ENCODE data around the gene PPFIA2. TPM values are rescaled to one million over a fixed set of nuclear protein-coding genes. Genes with fewer than 3 reads are reported as not detected.

The PPFIA2 gene
- total RNA-seq, 4 donors from 2014 or later, result 0.69 to 9.1 (median 1.2) TPM

DNA sequence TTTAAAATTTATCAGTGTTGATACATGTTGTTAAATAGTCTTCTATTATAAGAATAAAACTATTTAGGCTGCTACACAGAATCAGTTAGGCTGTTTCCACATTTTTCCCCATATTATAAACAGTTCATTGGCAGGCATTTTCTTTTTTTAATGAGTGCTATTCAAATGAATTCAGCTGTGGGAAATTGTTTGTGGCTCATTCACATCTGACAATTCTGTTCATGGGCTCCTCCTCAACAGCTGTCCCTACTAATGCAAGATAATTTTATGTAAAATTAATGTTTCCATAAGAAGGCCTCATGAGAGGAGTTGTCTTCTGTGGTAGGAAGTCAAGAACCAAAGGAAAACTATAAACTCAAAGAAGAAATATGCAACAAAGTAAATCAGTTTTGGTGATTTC lies 218.0 kb downstream of the PPFIA2 start:
- TF ChIP-seq, protein P1, sequence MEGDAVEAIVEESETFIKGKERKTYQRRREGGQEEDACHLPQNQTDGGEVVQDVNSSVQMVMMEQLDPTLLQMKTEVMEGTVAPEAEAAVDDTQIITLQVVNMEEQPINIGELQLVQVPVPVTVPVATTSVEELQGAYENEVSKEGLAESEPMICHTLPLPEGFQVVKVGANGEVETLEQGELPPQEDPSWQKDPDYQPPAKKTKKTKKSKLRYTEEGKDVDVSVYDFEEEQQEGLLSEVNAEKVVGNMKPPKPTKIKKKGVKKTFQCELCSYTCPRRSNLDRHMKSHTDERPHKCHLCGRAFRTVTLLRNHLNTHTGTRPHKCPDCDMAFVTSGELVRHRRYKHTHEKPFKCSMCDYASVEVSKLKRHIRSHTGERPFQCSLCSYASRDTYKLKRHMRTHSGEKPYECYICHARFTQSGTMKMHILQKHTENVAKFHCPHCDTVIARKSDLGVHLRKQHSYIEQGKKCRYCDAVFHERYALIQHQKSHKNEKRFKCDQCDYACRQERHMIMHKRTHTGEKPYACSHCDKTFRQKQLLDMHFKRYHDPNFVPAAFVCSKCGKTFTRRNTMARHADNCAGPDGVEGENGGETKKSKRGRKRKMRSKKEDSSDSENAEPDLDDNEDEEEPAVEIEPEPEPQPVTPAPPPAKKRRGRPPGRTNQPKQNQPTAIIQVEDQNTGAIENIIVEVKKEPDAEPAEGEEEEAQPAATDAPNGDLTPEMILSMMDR (IDR thresholded peaks at IDR 0.05), result no peak
- ATAC-seq (ENCODE audit: low FRiP score) (no peak), DNase-seq (ENCODE audit: low spot score) (no peak)

DNA sequence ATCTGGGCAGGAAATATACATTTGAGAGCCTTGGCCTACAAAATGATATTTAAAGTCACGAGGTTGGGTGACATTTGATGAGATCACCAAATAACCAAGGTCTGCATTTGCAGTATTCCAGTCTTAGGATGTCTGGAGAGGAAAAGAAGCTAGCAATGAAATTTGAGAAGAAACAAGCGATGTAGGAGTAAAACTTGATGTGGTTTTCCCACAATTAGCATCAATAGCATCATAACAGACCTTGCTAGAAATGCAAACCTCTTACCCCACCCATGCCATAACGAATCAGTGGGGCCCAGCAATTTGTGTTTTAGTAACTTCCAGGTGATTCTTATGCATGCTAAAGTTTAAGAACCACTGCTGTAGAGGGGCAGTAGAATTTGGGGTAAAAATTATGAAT lies 219.9 kb downstream of the PPFIA2 start:
- TF ChIP-seq, protein P1 (IDR thresholded peaks at IDR 0.05), result no peak
- no peak for DNase-seq (ENCODE audit: low spot score)
- ATAC-seq (ENCODE audit: low FRiP score), result no peak

DNA sequence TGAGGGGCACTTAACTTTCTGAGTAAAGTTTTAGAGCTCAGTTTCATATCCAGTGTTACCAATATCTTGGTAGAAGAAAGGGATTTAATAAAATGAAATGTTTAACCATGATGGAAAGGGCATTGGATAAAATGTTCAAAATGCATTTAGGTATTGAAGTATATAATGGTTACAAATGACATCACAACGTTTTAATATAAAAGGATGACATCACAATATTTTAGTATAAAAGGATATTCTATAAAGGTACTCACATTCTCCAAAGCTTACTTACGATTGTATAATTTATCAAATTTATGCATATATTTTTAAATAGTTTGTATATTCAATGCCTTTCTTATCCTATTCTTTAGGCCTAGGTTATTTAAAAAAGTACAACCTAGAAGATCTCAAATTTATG lies 226.1 kb downstream of the PPFIA2 start:
- TF ChIP-seq, protein P1 (IDR thresholded peaks at IDR 0.05), result no peak
- DNase-seq (ENCODE audit: low spot score) (no peak), ATAC-seq (ENCODE audit: low FRiP score) (no peak)

DNA sequence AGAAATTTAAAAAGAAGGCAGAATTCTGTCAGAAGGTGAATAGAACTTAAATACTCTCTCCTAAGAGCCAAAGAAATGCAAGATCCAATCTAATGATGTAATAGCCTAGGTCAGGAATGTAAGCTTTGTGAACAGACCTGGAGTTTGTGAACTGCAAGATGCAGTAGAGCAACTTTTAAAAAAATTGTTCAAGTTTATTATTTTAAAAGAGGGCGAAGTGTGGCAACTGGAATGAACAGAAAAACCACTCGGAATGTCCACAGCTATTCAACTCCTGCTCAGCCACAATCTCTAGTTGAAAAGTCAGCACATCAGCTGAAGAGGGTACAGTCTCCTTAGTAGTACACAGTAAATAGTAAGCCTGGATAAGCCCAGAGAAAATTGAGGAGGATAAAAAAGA lies 228.8 kb downstream of the PPFIA2 start:
- TF ChIP-seq, protein P1 (IDR thresholded peaks at IDR 0.05), result no peak
- no peak for DNase-seq (ENCODE audit: low spot score)
- ATAC-seq (ENCODE audit: low FRiP score), result no peak

DNA sequence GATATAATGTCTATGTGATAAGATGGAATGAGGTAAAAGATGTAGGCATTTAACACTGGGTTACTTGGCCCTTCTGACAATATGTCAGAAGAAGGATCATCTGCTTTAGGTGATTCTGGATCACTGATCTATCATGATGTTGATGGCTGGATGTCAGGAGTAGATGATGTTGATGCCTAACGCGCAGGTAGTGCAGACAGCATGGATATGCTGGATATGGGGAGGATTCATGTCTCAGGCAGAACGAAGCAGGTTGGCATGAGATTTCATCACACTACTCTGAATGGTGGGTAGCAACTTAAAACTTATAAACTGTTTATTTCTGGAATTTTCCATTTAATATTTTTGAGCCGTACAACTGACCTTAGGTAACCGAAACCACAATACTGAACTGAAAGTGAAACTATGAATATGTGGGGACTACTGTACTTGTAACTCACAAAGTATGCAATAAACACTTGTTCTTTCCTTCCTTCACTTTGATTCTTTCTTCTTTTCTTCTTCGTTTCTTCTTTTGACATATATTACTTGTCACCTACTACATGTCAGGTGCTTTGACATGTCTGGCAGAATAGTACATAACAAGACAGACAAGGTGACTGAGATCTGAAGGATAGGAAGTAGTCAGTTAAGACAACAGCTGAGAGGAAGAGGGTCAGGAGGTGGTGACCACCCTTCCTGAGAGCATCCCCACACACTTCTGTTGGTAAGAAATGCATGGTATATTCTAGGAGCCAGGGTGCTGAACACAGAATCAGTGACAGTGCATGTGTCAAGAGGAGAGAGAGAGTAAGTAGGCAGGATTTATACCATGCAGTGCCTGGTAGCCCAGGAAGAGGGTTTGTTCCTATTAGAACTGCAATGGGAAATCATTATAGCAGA lies 238.8 kb downstream of the PPFIA2 start:
- ATAC-seq (ENCODE audit: low FRiP score) (no peak), DNase-seq (ENCODE audit: low spot score) (no peak)
- TF ChIP-seq, protein P1 (IDR thresholded peaks at IDR 0.05), result no peak

DNA sequence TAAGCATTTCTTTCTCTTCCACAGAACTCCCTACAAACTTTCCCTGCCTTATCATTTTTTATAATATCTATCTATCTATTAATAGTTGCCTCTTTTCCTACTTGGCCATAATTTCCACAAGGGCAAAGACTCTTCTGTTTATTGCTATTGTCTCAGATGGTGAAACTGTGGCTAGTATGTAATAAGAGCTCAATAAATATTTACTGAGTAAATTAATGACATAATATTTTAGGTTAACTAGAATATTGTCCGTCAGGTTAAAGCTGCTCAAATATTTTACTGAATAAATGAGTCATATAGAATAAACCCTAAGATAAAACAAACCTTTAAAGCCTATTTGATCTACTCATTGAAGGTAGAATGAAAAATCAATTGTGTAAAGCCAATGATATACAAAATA lies 240.5 kb downstream of the PPFIA2 start:
- ATAC-seq (ENCODE audit: low FRiP score), result no peak
- no peak for DNase-seq (ENCODE audit: low spot score)
- TF ChIP-seq, protein P1 (IDR thresholded peaks at IDR 0.05), result no peak

DNA sequence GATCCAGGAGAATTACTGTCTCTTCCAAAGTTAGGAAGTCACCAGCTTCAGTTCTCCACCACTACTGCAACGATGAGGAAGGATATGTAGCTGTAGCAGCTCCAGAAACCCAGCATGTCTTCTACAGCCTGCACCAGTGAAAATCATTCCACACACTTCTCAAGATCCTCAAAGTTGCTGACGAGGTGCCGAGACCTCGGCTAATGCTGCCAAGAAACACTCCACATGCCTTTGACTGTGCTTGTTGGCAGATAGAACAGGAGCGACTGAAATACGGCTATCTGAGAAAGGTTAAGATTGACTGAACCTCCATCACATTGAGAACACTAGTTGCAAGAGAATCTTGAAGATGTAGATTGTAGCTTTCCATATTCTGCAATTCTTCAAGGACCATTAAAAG lies 241.9 kb downstream of the PPFIA2 start:
- DNase-seq (ENCODE audit: low spot score), result no peak
- ATAC-seq (ENCODE audit: low FRiP score), result no peak
- TF ChIP-seq, protein P1 (IDR thresholded peaks at IDR 0.05), result no peak

Measured in omental fat pad (tissue), 4 donors.